Measurements from ENCODE around the gene TSPAN18.

The TSPAN18 gene

DNA sequence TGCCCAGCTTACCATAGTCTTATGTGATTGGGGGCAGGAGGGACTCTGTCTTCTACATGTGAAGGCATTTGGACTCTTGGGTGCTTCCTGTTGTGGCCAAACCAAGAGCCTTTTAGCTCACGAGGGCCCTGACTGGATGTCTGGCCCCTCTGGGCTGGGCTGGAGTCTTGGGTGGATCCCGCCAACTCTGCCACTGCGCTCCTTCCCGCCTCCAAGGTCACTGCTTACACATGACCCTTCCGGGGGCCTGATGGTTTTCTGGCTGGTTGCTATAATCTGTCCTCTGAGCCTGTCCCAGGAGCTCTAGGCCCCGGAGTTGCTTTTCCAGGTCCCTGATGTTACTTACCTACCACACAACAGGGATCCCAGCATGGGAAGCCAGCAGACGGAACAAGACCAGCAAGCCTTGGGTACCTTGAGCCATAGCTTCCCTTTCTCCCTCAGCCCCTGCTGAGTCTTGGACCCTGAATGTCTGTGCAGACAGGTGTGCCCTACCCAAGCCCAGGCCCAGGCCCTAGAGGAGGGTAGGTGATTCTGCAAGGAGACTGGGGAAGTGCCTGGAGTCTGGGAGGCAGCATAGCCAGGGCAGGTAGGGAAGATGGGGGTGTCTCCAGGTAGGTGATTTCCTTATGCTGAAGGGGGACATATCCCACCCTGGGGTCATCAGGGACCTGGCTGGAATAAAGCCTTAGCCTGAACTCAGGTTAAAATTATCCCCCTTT lies 100.3 kb downstream of the TSPAN18 start:
- no peak for DNase-seq

GRCh38 chr11:44828296-44828695 lies 101.5 kb downstream of the TSPAN18 start:
- no peak for DNase-seq

DNA sequence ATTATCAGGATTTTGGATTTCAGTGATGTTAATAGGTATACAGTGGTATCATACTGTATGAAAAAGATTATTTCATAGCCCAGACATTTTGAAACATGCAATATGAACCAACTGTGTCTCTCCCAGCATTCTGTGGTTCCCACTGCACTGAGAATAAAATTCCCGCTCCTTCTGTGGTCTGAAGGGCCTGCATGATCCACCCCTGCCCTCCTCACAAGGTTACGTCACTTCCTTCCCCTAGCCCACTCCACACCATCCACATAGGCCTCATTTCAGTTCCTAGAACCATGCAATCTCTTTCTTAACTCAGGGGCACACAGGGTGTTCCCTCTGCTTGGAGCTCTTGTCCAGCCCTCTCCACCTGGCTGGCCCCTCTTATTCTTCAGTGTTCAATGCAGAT lies 103.1 kb downstream of the TSPAN18 start:
- DNase-seq, result no peak

DNA sequence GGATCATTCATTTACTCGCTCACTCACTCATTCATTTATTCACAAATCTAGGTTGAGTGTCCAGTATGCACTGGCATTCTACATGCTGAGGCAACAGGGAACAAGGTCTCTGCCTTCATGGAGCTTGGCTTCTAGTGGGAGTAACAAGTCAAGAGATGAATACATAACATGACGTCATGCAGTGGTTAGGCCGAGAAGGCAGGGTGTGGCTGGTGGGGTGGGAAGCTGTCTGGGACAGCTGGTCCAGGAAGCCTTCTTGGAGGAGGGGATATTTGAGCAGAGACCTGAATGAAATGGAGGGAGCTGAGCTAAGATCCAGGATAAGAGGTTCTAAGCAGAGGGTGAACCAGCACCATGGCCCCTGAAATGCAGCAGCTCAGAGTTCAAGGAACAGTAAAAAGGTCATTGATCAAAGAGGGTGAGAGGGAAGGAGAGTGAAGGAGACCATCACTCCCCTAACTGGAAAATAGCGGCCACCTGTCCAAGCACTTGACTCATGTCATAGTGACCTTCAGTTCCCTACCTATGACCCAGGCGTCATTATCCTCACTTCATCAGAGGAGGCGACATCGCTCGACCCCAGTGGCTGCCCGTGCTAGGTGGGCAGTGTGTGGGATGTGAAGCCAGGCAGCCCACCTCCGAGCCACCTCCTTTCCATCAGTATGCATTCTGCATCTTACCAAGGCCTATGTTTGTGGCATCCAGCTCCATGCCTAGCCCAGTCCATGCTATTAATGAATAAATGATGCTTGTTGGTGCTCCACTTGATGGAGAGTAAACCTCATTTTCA lies 105.0 kb downstream of the TSPAN18 start:
- DNase-seq, result no peak

DNA sequence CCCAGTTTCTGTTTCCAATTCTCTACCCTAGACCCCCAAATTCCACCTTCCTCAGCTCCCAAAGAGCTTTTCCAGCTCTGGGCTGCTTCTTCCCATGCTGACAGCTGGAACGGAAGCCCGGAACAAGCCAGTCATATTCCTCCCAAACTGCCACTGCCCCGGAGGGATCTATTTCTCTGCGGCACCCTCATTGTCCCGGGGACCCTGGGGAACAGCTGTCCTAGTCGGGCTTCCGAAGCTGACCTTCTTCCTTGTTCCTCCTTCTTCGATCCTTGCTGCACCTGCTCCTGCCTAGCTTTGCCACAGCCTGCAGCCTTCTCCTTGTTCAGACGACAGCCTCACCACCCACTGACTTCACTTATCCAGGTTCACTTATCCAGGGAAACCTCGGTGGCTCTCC lies 105.7 kb downstream of the TSPAN18 start:
- DNase-seq, result no peak

- DNase-seq, result no peak
Measured at GRCh38 chr11:44833221-44833876, 106.6 kb downstream of the TSPAN18 start.

DNA sequence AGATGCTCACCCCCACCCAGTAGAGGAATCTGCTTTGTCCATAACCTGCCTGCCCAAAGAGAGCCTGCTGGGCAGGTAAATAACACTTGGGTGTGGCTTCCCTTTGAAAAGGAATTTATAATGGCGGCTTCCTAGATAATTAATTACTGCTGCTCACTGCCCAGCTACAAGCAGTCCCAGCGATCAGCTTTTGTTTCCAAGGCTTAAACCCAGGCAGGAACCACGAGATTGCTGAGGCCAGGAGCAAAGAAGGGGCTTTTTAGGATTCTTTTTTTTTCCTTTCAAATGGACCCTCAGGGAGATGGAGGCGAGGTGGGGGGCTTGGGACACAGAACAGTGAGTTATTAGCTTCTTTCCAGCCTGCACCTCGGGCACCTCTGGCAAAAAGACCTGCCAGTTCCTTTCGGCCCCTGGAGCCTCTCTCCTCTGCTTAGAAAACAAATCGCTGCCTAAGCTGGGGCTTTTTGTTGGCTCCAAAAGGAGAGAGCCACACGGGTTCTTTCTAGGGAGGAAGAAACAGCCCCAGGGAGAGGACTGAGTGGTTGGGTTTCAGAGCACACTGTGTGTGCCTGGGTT lies 107.2 kb downstream of the TSPAN18 start:
- DNase-seq, result no peak

GRCh38 chr11:44834846-44835245 lies 108.1 kb downstream of the TSPAN18 start:
- DNase-seq, result no peak

DNA sequence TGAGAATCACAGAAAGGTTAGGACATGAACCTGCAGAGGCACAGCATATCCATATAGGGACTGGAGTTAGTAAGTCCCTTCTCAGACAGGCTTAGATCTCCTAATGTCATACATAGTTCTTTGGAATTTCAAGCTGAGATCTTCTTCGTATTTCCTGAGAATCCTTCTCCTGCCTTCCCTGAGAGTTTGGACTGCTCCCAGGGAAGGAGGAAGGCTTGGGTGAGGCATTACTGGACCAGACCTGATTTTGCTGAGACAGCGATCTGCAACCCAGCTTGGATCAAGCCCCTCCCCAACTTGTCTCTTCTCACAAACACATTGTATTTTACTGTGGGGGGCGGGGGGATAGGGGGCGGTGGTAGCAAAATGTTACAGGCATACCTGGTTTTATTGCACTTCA lies 108.5 kb downstream of the TSPAN18 start:
- no peak for DNase-seq

DNA sequence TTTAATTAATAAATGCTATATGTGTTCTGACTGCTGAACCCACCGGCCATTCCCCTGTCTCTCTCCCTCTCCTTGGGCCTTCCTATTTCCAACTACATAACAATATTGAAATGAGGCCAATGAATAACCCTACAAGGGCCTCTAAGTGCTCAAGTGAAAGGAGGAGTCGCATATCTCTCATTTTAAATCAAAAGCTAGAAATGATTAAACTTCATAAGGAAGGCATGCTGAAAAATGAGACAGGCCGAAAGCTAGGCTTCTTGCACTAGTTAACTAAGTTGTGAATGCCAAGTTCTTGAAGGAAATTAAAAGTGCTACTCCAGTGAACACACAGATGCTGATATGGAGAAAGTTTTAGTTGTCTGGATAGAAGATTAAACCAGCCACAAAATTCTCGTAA lies 109.2 kb downstream of the TSPAN18 start:
- DNase-seq, result no peak

DNA sequence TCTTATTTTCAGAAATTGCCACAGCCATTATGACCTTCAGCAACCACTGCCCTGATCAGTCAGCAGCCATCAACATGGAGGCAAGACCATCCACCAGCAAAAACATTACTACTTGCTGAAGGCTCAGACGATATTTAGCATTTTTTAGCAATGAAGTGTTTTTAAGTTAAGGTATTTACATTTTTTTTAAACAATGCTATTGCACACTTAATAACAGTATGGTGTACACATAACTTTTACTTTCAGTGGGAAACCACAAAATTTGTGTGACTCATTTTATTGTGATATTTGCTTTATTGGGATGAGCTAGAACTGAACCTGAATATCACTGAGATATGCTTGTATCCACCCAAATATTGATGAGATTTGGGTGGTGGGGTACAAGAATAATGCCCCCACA lies 110.9 kb downstream of the TSPAN18 start:
- DNase-seq, result no peak

DNA sequence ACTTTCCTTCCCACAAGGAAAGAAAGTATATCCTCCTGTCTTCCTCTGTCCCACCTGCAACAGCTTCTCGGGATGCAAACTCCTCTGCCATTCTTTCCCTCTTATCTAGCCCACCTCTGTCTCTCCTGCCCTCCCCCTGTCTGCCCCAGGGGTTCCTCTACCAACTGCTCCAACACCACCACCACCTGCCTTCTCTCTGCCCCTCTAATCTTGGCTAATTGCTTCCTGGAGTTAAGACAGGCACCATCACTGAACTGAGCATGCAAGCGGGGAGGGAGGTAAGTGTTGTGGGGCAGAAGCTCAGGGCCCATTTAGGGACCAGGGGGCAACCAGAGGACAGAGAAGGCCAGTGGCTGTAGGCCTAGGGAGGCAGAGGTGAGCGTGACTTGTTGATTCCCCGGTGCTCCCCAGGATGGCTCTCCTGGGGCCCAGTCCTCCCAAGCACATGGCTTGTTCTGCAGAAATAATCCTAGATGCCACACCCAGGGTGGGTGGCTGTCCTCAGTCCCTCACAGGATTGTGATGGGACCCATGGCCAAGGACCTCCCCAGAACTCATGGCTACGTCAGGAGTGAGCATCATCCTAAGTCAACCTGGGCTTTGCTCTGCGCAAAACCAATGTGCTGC lies 112.8 kb downstream of the TSPAN18 start:
- no peak for DNase-seq

DNA sequence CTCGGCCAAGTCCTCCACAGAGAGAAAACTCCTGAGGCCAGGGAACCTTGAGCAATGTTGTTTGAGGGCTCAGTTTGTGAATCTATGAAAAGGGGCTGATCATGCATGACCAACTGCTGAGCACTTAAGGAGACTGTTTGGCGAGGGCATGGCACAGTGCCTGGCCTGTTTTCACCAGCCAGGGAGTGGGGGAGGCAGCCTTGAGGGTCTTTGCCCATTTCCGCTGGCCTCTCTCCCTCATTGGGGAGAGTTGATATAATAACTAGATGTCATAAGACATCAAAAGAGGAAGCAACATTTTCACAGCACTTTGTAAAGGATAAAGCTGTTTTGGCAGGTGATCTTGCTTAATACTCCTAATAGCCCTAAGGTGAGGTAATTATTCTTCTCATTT lies 113.3 kb downstream of the TSPAN18 start:
- no peak for DNase-seq

DNA sequence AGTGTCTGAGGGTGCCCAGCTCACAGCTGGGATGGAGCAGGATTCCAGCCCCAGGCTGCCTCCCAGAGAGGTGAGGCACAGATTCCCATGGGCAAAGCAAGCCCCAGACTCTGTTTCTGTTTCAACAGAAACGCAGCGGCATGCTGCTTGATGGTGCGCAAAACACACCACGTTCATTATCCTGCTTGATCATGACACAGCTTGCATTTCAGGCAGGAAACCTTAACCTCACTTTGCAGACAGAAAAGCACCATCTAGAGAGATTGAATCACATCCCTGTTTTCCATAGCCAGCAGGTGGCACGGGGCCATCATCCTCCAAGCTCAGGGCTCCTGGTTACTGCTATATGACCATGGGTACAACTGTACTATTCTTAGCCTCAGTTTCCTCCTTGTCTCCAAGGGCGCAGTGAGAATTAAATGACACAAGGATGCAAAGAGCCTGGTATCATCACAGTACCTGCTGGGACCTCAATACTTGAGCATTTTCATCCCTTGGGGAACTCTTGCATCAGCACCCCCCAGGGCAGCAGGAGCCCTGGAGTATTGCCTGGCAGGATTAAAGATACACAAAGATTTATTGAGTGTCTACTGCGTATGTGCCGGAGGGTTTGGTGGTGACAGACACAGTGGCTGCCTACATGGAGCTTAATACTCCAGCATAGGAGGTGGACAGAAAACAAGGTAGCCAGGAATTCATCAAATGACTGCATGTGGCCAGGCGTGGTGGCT lies 113.9 kb downstream of the TSPAN18 start:
- no peak for DNase-seq

DNA sequence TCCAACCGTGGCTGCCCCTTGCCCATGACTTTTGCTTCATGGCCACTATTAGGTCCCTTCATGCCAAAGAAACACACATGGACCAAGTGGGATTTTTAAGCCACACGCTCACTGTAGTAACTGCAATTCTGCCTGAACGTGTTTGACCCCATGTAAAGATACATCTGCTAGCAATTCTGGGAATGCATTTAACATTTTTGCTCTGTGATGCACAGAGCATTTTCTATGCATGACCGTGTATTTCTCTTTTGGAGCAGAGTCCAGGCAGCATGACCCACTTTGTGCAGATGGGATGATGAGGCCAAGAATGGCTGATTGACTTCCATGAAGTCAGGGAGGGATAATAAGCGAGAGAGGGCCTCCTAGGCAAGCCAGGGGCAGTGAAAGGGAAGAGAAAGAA lies 115.5 kb downstream of the TSPAN18 start:
- DNase-seq, result no peak

- DNase-seq, result no peak
Measured at GRCh38 chr11:44846852-44847251, 120.1 kb downstream of the TSPAN18 start.

DNA sequence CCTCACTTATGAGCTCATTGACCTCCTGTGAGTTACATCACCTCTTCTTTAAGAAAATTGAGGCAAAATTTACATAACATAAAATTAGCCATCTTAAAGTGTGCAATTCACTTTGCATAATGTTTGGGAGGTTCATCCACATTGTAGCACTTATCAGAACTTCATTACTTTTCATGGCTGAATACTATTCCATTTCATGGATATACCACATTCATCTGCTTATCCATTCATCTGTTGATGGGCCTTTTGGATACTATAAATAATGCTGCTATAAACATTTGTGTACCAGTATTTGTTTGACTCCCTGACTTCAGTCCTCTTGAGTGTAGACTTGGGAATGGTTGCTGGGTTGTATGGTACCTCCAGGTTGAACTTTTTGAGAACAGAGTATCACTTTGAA lies 120.6 kb downstream of the TSPAN18 start:
- DNase-seq, result no peak

- no peak for DNase-seq
Measured at GRCh38 chr11:44848203-44848962, 121.6 kb downstream of the TSPAN18 start.

- no peak for DNase-seq
Measured at GRCh38 chr11:44848963-44849350, 122.2 kb downstream of the TSPAN18 start.

DNA sequence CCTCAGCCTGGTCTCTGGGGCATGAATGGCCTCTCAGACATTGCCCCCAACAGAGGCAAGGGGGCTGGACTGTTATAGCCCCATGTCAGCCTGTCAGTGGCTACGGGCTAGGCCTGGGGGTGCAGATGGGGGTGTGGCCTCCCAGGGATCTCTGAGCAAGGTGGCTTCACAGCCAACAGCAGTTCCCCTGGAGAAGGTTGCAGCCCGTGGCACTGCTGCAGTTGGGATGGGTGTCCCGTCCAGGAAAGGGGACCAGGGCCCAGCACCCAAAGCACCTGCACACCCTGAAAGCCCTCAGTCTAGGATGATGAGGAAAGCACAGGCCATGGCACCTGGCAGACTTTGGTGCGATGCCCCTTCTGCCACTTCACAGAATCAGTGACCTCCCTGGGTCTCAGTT lies 122.7 kb downstream of the TSPAN18 start:
- DNase-seq, result no peak

GRCh38 chr11:44849922-44850321 lies 123.2 kb downstream of the TSPAN18 start:
- no peak for DNase-seq

- DNase-seq, result no peak
Measured at GRCh38 chr11:44851496-44851895, 124.7 kb downstream of the TSPAN18 start.

Data from T-helper 2 cell (primary cell).